ENCODE results near the gene MAF. TPM values are rescaled to one million over a fixed set of nuclear protein-coding genes. Genes with fewer than 3 reads are reported as not detected.

Gene MAF
- polyA plus RNA-seq, 4 donors, result 23.7 to 268 (median 62.7) TPM

GRCh38 chr16:79609861-79610260, 9.3 kb upstream of the MAF start:
- WGBS, 3 donors, result 33 to 66% (median 47%) methylated on average over 7 of the region's 7 CpGs
- H3K36me3 ChIP-seq (ENCODE audit: control insufficient read depth in 3 of 3, insufficient read depth in 2 of 3, low read depth in 1 of 3, low read length in 3 of 3), result no peaks in the 10 kb centered on the region

GRCh38 chr16:79608976-79609375, 8.4 kb upstream of the MAF start:
- 78 to 87% (median 83%) methylated on average over 5 of the region's 5 CpGs for WGBS, 3 donors
- H3K4me3 ChIP-seq (ENCODE audit: low read depth in 1 of 3, low read length in 3 of 3), result no peak overlapping the region

More at GRCh38 chr16:79609861-79610260, 9.3 kb upstream of the MAF start:
- Histone ChIP-seq H3K4me3 (ENCODE audit: low read depth in 1 of 3, low read length in 3 of 3) (no peak overlapping the region), H3K4me1 (ENCODE audit: control insufficient read depth in 3 of 3, insufficient read depth in 2 of 3, low read depth in 1 of 3, low read length in 2 of 3) (peaks cover 0 to 40% (median 0%) of the 10 kb centered on the region in 3 donors), H3K27ac (ENCODE audit: low read depth in 1 of 3, low read length in 2 of 3) (no peak overlapping the region), H3K27me3 (ENCODE audit: control insufficient read depth in 3 of 3, insufficient read depth in 3 of 3, low read length in 3 of 3) (no peaks in the 10 kb centered on the region), H3K9me3 (ENCODE audit: control insufficient read depth in 2 of 2, insufficient read depth in 1 of 2, low read depth in 1 of 2, low read length in 1 of 2) (no peaks in the 10 kb centered on the region)
- no peak for DNase-seq
- FAIRE-seq, result no peak

DNA sequence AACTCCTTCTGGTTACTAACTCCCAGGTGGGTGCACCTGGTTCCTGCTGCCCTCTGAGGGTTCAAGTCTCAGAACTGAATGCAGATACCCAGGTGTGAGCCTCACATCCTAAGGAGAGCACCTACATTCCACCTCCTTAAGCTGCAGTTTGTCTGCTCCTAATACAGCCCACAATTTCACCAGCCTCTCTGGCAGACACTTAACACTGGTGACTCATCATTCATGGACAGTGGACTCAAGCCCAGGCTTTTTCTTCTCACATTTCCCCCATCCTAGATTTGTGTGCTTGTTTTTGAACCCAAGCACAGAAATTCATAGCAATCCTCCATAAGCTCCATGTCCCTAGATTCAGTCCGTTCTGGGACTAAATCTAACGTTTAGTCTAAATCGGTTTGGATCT, 7.0 kb upstream of the MAF start:
- H3K4me3 ChIP-seq (ENCODE audit: low read depth in 1 of 3, low read length in 3 of 3), result no peak overlapping the region
- H3K27ac ChIP-seq (ENCODE audit: low read depth in 1 of 3, low read length in 2 of 3), result no peak overlapping the region
- no peaks in the 10 kb centered on the region for H3K36me3 ChIP-seq (ENCODE audit: control insufficient read depth in 3 of 3, insufficient read depth in 2 of 3, low read depth in 1 of 3, low read length in 3 of 3)
- DNase-seq (peak; percentile 54 to 60), FAIRE-seq (no peak)
- H3K27me3 ChIP-seq (ENCODE audit: control insufficient read depth in 3 of 3, insufficient read depth in 3 of 3, low read length in 3 of 3), result no peaks in the 10 kb centered on the region
- H3K9me3 ChIP-seq (ENCODE audit: control insufficient read depth in 2 of 2, insufficient read depth in 1 of 2, low read depth in 1 of 2, low read length in 1 of 2), result no peaks in the 10 kb centered on the region
- peaks cover 0 to 41% (median 0%) of the 10 kb centered on the region in 3 donors for H3K4me1 ChIP-seq (ENCODE audit: control insufficient read depth in 3 of 3, insufficient read depth in 2 of 3, low read depth in 1 of 3, low read length in 2 of 3)
- 72 to 85% (median 77%) methylated on average over 3 of the region's 3 CpGs for WGBS, 3 donors

More at GRCh38 chr16:79608976-79609375, 8.4 kb upstream of the MAF start:
- no peaks in the 10 kb centered on the region for H3K9me3 ChIP-seq (ENCODE audit: control insufficient read depth in 2 of 2, insufficient read depth in 1 of 2, low read depth in 1 of 2, low read length in 1 of 2)
- H3K36me3 ChIP-seq (ENCODE audit: control insufficient read depth in 3 of 3, insufficient read depth in 2 of 3, low read depth in 1 of 3, low read length in 3 of 3), result no peaks in the 10 kb centered on the region
- DNase-seq, result no peak
- H3K4me1 ChIP-seq (ENCODE audit: control insufficient read depth in 3 of 3, insufficient read depth in 2 of 3, low read depth in 1 of 3, low read length in 2 of 3), result peaks cover 0 to 40% (median 0%) of the 10 kb centered on the region in 3 donors
- no peak overlapping the region for H3K27ac ChIP-seq (ENCODE audit: low read depth in 1 of 3, low read length in 2 of 3)
- H3K27me3 ChIP-seq (ENCODE audit: control insufficient read depth in 3 of 3, insufficient read depth in 3 of 3, low read length in 3 of 3), result no peaks in the 10 kb centered on the region
- no peak for FAIRE-seq

DNA sequence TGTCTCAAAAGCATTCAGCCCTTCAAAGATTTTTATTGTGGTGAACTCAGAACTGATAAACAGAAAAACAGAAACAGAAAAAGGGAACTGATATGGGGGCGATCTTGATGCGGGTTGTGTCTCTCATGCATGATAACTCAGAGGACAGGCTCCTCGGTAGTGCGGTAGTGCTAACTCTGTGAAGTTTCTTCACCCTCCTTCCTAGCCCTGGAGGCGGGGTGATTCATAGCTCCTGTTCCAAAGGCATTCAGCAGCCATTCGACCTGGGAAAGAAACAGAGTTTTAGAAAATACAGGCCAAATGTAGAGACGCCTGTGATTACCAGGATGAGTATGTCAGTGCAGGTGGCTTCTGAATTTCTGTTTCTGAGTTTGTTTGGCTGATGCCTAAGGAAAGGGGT, 5.5 kb upstream of the MAF start:
- Histone ChIP-seq H3K4me1 (ENCODE audit: control insufficient read depth in 3 of 3, insufficient read depth in 2 of 3, low read depth in 1 of 3, low read length in 2 of 3) (peaks cover 0 to 41% (median 3%) of the 10 kb centered on the region in 3 donors), H3K27me3 (ENCODE audit: control insufficient read depth in 3 of 3, insufficient read depth in 3 of 3, low read length in 3 of 3) (no peaks in the 10 kb centered on the region), H3K27ac (ENCODE audit: low read depth in 1 of 3, low read length in 2 of 3) (no peak overlapping the region), H3K36me3 (ENCODE audit: control insufficient read depth in 3 of 3, insufficient read depth in 2 of 3, low read depth in 1 of 3, low read length in 3 of 3) (no peaks in the 10 kb centered on the region), H3K9me3 (ENCODE audit: control insufficient read depth in 2 of 2, insufficient read depth in 1 of 2, low read depth in 1 of 2, low read length in 1 of 2) (no peaks in the 10 kb centered on the region), H3K4me3 (ENCODE audit: low read depth in 1 of 3, low read length in 3 of 3) (no peak overlapping the region)
- 45 to 55% (median 54%) methylated on average over 7 of the region's 7 CpGs for WGBS, 3 donors
- DNase-seq, result no peak
- FAIRE-seq, result no peak

- Histone ChIP-seq H3K27ac (ENCODE audit: low read depth in 1 of 3, low read length in 2 of 3) (peak overlapping the region in 2 of 3 donors; percentile 50 to 100), H3K27me3 (ENCODE audit: control insufficient read depth in 3 of 3, insufficient read depth in 3 of 3, low read length in 3 of 3) (no peaks in the 10 kb centered on the region), H3K4me3 (ENCODE audit: low read depth in 1 of 3, low read length in 3 of 3) (peak overlapping the region in 1 of 3 donors; percentile 29), H3K36me3 (ENCODE audit: control insufficient read depth in 3 of 3, insufficient read depth in 2 of 3, low read depth in 1 of 3, low read length in 3 of 3) (peaks cover 0 to 11% (median 2%) of the 10 kb centered on the region in 3 donors), H3K9me3 (ENCODE audit: control insufficient read depth in 2 of 2, insufficient read depth in 1 of 2, low read depth in 1 of 2, low read length in 1 of 2) (no peaks in the 10 kb centered on the region), H3K4me1 (ENCODE audit: control insufficient read depth in 3 of 3, insufficient read depth in 2 of 3, low read depth in 1 of 3, low read length in 2 of 3) (peaks cover 0 to 21% (median 3%) of the 10 kb centered on the region in 3 donors)
- 48 to 60% (median 56%) methylated on average over 2 of the region's 2 CpGs for WGBS, 3 donors
- no peak for DNase-seq
- FAIRE-seq, result no peak
These were observed 2.5 kb upstream of the MAF start for GRCh38 chr16:79603055-79603454.

DNA sequence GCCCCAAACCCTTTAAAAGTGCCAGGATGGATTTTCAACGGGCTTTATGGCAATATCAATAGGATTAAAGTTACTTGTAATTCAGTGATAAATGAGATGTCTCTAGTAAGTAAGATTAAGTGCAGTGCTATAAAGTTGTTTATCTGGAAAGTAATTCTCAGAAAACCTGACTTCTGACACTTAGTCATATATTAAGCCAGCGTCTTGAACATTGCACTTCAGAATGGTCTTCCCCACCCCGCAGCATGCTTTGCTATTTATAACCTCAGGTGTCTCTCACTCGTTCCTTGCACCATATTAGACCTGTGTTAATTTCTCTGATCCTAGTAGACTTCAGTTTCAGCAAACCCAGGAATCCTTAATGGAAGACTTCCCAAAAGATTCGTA, 2.1 kb upstream of the MAF start:
- Histone ChIP-seq H3K4me1 (ENCODE audit: control insufficient read depth in 3 of 3, insufficient read depth in 2 of 3, low read depth in 1 of 3, low read length in 2 of 3) (peaks cover 0 to 17% (median 3%) of the 10 kb centered on the region in 3 donors), H3K27ac (ENCODE audit: low read depth in 1 of 3, low read length in 2 of 3) (peak overlapping the region; percentile 74 to 100 (median 89)), H3K9me3 (ENCODE audit: control insufficient read depth in 2 of 2, insufficient read depth in 1 of 2, low read depth in 1 of 2, low read length in 1 of 2) (no peaks in the 10 kb centered on the region), H3K4me3 (ENCODE audit: low read depth in 1 of 3, low read length in 3 of 3) (peak overlapping the region in 2 of 3 donors; percentile 29 to 69), H3K36me3 (ENCODE audit: control insufficient read depth in 3 of 3, insufficient read depth in 2 of 3, low read depth in 1 of 3, low read length in 3 of 3) (peaks cover 0 to 11% (median 2%) of the 10 kb centered on the region in 3 donors), H3K27me3 (ENCODE audit: control insufficient read depth in 3 of 3, insufficient read depth in 3 of 3, low read length in 3 of 3) (no peaks in the 10 kb centered on the region)
- FAIRE-seq, result peak; percentile 36
- DNase-seq, result peak; percentile 88 to 91
- 5 to 16% (median 13%) methylated on average over 5 of the region's 5 CpGs for WGBS, 3 donors

DNA sequence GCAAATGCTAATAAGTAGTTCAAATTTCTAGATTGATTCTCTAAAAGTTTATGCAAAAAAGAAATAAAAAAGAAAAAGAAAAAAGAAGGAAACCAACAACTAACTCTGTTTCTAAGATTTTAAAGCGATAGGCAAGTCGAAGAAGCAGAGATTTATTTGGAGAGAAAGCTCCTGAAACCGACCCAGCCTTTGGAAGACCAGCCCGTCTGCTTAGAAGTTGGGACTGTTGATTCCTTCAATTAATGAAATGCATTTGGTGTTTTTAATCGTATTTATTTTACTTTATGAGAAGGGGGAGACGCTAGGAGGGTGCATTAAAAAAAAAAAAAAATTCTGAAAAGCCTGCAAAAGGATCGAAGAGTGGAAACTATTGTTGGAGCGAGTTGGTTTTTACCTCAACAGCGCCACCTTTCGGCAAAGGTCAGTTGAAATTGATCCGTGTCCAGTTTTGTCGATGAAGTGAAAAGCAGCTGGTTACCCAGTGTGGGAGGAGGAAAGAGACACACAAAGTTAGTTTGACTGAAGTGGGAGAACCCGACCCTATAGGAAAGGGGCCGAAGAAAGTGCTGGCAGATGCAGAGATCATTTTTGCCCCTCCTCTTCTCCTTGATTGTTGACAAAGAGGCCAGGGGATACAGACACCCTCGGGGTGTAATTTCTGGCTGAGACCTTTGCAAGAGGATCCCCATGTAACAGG, 1.5 kb upstream of the MAF start:
- H3K9me3 ChIP-seq (ENCODE audit: control insufficient read depth in 2 of 2, insufficient read depth in 1 of 2, low read depth in 1 of 2, low read length in 1 of 2), result no peaks in the 10 kb centered on the region
- H3K27ac ChIP-seq (ENCODE audit: low read depth in 1 of 3, low read length in 2 of 3), result peak overlapping the region; percentile 92 to 100 (median 99)
- FAIRE-seq (peak; percentile 30), DNase-seq (peak; percentile 93 to 97)
- no peaks in the 10 kb centered on the region for H3K27me3 ChIP-seq (ENCODE audit: control insufficient read depth in 3 of 3, insufficient read depth in 3 of 3, low read length in 3 of 3)
- WGBS, 3 donors, result 2% methylated on average over 15 of the region's 15 CpGs
- peak overlapping the region; percentile 41 to 95 (median 69) for H3K4me3 ChIP-seq (ENCODE audit: low read depth in 1 of 3, low read length in 3 of 3)
- peaks cover 0 to 12% (median 3%) of the 10 kb centered on the region in 3 donors for H3K4me1 ChIP-seq (ENCODE audit: control insufficient read depth in 3 of 3, insufficient read depth in 2 of 3, low read depth in 1 of 3, low read length in 2 of 3)
- H3K36me3 ChIP-seq (ENCODE audit: control insufficient read depth in 3 of 3, insufficient read depth in 2 of 3, low read depth in 1 of 3, low read length in 3 of 3), result peaks cover 0 to 11% (median 2%) of the 10 kb centered on the region in 3 donors

GRCh38 chr16:79601092-79601930, 774 bp upstream of the MAF start:
- Histone ChIP-seq H3K27me3 (ENCODE audit: control insufficient read depth in 3 of 3, insufficient read depth in 3 of 3, low read length in 3 of 3) (no peaks in the 10 kb centered on the region), H3K27ac (ENCODE audit: low read depth in 1 of 3, low read length in 2 of 3) (peak overlapping the region; percentile 92 to 100 (median 99)), H3K4me1 (ENCODE audit: control insufficient read depth in 3 of 3, insufficient read depth in 2 of 3, low read depth in 1 of 3, low read length in 2 of 3) (peaks cover 0 to 11% (median 3%) of the 10 kb centered on the region in 3 donors), H3K4me3 (ENCODE audit: low read depth in 1 of 3, low read length in 3 of 3) (peak overlapping the region; percentile 41 to 95 (median 69)), H3K9me3 (ENCODE audit: control insufficient read depth in 2 of 2, insufficient read depth in 1 of 2, low read depth in 1 of 2, low read length in 1 of 2) (no peaks in the 10 kb centered on the region), H3K36me3 (ENCODE audit: control insufficient read depth in 3 of 3, insufficient read depth in 2 of 3, low read depth in 1 of 3, low read length in 3 of 3) (peaks cover 0 to 11% (median 2%) of the 10 kb centered on the region in 3 donors)
- WGBS, 3 donors, result 0 to 2% (median 1%) methylated on average over 49 to 51 of the region's 51 CpGs
- FAIRE-seq (no peak), DNase-seq (peak; percentile 87 to 88)
